ENCODE data around the gene GRK5. TPM values are rescaled to one million over a fixed set of nuclear protein-coding genes. Genes with fewer than 3 reads are reported as not detected.

The GRK5 gene
- total RNA-seq, 1 donor from 2014 or later, result 52.8 TPM

DNA sequence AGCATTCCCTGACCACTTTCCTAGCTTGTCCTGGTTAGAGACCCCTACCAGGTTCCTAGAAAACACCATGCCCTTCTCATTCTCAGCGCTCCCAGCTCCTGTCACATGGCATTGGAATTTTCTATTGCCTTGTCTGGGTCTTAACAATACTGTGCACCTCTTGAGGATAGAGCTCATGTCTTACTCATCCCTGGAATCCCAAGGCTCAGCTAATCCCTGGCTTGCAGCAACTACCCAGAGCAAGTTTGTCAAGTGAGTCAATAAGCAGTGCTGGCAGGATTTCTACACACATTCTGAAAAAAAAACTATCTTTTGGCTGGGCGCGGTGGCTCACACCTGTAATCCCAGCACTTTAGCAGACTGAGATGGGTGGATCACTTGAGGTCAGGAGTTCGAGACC lies 17.0 kb upstream of the GRK5 start:
- H3K27me3 ChIP-seq (ENCODE audit: low read depth), result no peaks in the 10 kb centered on the region
- H3K4me1 ChIP-seq, result no peaks in the 10 kb centered on the region
- H3K4me3 ChIP-seq, result no peak overlapping the region
- H3K27ac ChIP-seq (replicated peaks), result no peak overlapping the region
- no peaks in the 10 kb centered on the region for H3K36me3 ChIP-seq
- TF ChIP-seq CTCF (IDR thresholded peaks at IDR 0.05; ENCODE audit: borderline replicate concordance), result no peak
- no peaks in the 10 kb centered on the region for H3K9me3 ChIP-seq (replicated peaks)
- intact Hi-C loops (cut with micrococcal nuclease), result no loop called here
- DNase-seq, result no peak

- Histone ChIP-seq H3K9me3 (replicated peaks) (no peaks in the 10 kb centered on the region), H3K27ac (replicated peaks) (no peak overlapping the region), H3K36me3 (no peaks in the 10 kb centered on the region), H3K4me1 (no peaks in the 10 kb centered on the region), H3K27me3 (ENCODE audit: low read depth) (no peaks in the 10 kb centered on the region), H3K4me3 (no peak overlapping the region)
- TF ChIP-seq CTCF (IDR thresholded peaks at IDR 0.05; ENCODE audit: borderline replicate concordance), result no peak
- intact Hi-C loops (cut with micrococcal nuclease), result no loop called here
- no peak for DNase-seq
These were observed 16.2 kb upstream of the GRK5 start for GRCh38 chr10:119190954-119191785.

DNA sequence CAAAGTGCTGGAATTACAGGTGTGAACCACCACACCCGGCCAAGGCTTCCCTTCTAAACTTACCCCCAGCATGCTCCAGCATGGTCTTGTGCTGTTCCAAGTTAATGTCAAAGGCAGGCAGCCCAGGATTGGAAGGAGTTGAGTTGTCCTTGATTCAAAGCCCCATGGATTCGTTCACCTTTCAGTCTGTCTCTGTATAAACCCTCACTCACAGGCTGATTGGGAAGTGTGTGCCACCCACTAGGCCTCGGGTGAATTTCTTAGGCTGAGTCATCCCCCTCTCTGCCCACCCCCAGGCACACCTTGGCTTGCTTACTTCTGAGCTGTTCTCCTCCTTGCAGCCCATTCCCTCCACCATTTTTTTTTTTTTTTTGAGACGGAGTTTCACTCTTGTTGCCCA lies 15.5 kb upstream of the GRK5 start:
- TF ChIP-seq CTCF (IDR thresholded peaks at IDR 0.05; ENCODE audit: borderline replicate concordance), result no peak
- no peak for DNase-seq
- Histone ChIP-seq H3K4me3 (no peak overlapping the region), H3K36me3 (no peaks in the 10 kb centered on the region), H3K4me1 (no peaks in the 10 kb centered on the region), H3K27me3 (ENCODE audit: low read depth) (no peaks in the 10 kb centered on the region), H3K9me3 (replicated peaks) (no peaks in the 10 kb centered on the region), H3K27ac (replicated peaks) (no peak overlapping the region)
- intact Hi-C loops (cut with micrococcal nuclease), result no loop called here

- H3K9me3 ChIP-seq (replicated peaks), result no peaks in the 10 kb centered on the region
- no peak overlapping the region for H3K4me3 ChIP-seq
- intact Hi-C loops (cut with micrococcal nuclease), result no loop called here
- H3K27me3 ChIP-seq (ENCODE audit: low read depth), result no peaks in the 10 kb centered on the region
- no peak overlapping the region for H3K27ac ChIP-seq (replicated peaks)
- peaks cover 5% of the 10 kb centered on the region for H3K4me1 ChIP-seq
- no peak for TF ChIP-seq CTCF (IDR thresholded peaks at IDR 0.05; ENCODE audit: borderline replicate concordance)
- DNase-seq, result no peak
- H3K36me3 ChIP-seq, result no peaks in the 10 kb centered on the region
These were observed 9.4 kb upstream of the GRK5 start for GRCh38 chr10:119197921-119198320.

DNA sequence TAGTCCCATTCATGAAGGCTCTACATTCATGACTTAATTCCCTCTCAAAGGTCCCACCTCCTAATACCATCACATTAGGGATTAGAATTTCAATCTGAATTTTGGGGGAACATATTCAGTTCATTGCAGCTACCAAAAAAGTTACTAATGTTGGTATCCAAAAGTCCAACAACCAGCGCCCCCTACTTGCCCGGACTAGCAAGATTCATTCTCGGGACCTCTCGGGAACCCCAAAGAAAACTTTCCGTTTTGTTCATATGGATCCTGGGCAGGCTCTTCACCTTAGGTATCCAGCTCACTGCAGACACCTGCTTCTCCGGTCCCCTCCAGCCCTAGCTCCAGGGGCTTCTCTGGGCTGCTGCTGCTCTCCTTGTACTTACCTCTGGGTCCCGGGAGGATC lies 8.9 kb upstream of the GRK5 start:
- intact Hi-C loops (cut with micrococcal nuclease), result no loop called here
- TF ChIP-seq CTCF (IDR thresholded peaks at IDR 0.05; ENCODE audit: borderline replicate concordance), result peak; percentile 43
- Histone ChIP-seq H3K9me3 (replicated peaks) (no peaks in the 10 kb centered on the region), H3K27ac (replicated peaks) (no peak overlapping the region), H3K27me3 (ENCODE audit: low read depth) (no peaks in the 10 kb centered on the region), H3K36me3 (no peaks in the 10 kb centered on the region), H3K4me1 (peaks cover 8% of the 10 kb centered on the region), H3K4me3 (no peak overlapping the region)
- DNase-seq, result no peak

All from left ventricle myocardium inferior (tissue), 1 donor.